Prostate gland (tissue), 2 donors: ENCODE data around the gene LASP1.

Source experiments
- CTCF ChIP-seq, 4 experiments: fragments of 200-600 bp in 2 of 4; fragments of 450-650 bp in 2 of 4; sonication (generic) in 2 of 4; IDR thresholded peaks; 1 replicate in 3 of 4; 2 replicates in 1 of 4; pipeline ENCODE4 v1.5.1; 2016 to 2019; ENCODE audit warnings: antibody characterized with exemption in 4 of 4, mild to moderate bottlenecking in 2 of 4, moderate library complexity in 2 of 4
- POLR2A ChIP-seq: fragments of 450-650 bp; IDR thresholded peaks from one replicate; pipeline ENCODE4 v1.6.1; 2016; ENCODE audit warnings: antibody characterized with exemption, mild to moderate bottlenecking
- POLR2AphosphoS5 ChIP-seq: sonication (generic); formaldehyde crosslinking; IDR thresholded peaks from one replicate; pipeline ENCODE4 v1.6.1; 2017; ENCODE audit warnings: antibody characterized with exemption

DNA sequence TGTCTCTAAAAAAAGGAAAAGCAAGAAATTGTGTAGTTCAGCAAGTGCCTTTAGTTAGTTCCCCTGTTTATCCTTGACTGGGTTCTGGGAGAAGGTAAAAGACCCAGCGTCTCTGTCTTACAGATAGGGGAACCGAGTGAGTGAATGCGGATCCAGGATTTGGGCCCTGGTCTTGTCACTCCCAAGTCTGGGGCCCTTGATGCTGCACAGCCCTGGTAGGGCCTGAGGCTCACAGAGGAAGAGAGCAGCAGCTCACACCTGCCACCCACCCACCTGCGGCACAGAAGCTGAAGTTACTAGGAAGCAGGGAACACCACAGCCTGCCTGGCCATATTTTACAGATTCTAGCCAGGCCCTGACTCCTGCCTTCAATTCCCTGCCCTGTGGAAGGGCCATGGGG, 22.2 kb downstream of the LASP1 start:
- TF ChIP-seq POLR2A, result no peak
- TF ChIP-seq CTCF (IDR thresholded peaks at IDR 0.05), result no peak
- no peak for TF ChIP-seq POLR2AphosphoS5
